PC-3 (cell line): ENCODE data around the gene CDH4.

ENCODE experiments used
- EZH2 ChIP-seq: fragments of 300-600 bp; sonication (generic); IDR thresholded peaks from one replicate; pipeline ENCODE4 v1.6.1; 2017; ENCODE audit warnings: antibody characterized with exemption, mild to moderate bottlenecking, low read length; ENCODE audit not compliant: unreplicated experiment
- EZH2phosphoT487 ChIP-seq: fragments of 300-600 bp; sonication (generic); IDR thresholded peaks from 2 replicates; pipeline ENCODE4 v1.6.1; 2018; ENCODE audit warnings: mild to moderate bottlenecking, antibody characterized with exemption, low read length, borderline replicate concordance
- TF ChIP-seq, protein P1 (sequence below): fragments of 300-600 bp; sonication (generic); conservative IDR thresholded peaks from 2 replicates; pipeline ENCODE4 v1.5.1; 2017; ENCODE audit warnings: antibody characterized with exemption, low read depth, mild to moderate bottlenecking, low read length

DNA sequence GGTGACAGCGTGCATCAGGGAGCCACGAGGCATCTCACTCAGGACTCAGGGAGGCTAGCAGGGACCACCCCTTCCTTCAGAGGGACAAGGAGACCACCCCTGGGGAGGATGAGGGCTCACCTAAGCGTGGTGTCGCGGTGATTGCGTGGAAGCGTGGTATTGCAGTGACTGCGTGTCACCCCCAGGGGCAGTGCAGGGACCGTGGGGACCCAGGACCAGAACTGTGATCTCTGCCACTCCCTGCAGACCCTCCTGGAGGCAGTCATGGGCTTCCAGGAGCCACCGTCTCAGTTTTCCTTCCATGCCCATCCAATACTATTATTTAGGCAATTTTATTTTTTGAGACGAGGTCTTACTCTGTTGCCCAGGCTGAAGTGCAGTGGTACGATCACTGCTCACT is 666.5 kb downstream of the CDH4 start:
- TF ChIP-seq, protein P1, sequence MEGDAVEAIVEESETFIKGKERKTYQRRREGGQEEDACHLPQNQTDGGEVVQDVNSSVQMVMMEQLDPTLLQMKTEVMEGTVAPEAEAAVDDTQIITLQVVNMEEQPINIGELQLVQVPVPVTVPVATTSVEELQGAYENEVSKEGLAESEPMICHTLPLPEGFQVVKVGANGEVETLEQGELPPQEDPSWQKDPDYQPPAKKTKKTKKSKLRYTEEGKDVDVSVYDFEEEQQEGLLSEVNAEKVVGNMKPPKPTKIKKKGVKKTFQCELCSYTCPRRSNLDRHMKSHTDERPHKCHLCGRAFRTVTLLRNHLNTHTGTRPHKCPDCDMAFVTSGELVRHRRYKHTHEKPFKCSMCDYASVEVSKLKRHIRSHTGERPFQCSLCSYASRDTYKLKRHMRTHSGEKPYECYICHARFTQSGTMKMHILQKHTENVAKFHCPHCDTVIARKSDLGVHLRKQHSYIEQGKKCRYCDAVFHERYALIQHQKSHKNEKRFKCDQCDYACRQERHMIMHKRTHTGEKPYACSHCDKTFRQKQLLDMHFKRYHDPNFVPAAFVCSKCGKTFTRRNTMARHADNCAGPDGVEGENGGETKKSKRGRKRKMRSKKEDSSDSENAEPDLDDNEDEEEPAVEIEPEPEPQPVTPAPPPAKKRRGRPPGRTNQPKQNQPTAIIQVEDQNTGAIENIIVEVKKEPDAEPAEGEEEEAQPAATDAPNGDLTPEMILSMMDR: peak; percentile 27
- TF ChIP-seq EZH2phosphoT487 (no peak), EZH2 (no peak)
